ENCODE measurements around the gene CLIC5.

GRCh38 chr6:46056906-46057529 lies 41.4 kb upstream of the CLIC5 start:
- TF ChIP-seq CTCF (conservative IDR thresholded peaks at IDR 0.05; ENCODE audit: low read length) (no peak), EZH2phosphoT487 (IDR thresholded peaks at IDR 0.05; ENCODE audit: borderline replicate concordance) (no peak)
